D341Med (cell line): ENCODE measurements around the gene GFPT2.
A peak's percentile ranks its signal among the peaks of the same experiment; 100 is the strongest.

ENCODE experiments used
- DNase-seq: peaks from one replicate; pipeline ENCODE4 v3.0.0; 2012; ENCODE audit warnings: low spot score

Gene GFPT2

DNA sequence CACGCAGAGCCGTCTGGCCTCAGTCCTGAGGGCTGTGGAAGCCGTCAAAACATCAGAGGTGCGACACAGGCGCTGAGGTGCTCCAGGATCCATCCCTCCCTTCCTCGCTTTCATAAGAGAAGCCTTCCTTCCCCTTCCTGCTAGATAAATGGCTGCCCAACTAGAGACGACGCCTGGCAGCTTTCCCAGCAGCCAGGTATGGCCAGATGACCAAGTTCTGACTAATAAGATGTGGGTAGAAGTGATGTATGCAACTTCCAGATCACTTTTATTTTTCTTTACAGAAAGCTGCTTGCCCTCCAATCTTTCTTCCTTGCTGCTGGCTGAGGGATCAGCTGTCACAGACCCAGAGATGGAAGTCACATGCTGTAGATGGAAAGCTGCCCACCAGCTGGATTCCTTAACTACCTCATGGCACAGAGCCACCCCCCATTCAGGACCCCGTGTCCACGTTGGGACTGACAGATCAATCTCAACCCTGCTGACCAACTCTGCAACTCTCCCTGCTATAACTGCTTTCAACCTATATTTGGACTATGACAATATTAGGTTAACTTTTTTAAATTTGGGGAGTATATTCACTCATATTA is 70.0 kb downstream of the GFPT2 start:
- no peak for DNase-seq

DNA sequence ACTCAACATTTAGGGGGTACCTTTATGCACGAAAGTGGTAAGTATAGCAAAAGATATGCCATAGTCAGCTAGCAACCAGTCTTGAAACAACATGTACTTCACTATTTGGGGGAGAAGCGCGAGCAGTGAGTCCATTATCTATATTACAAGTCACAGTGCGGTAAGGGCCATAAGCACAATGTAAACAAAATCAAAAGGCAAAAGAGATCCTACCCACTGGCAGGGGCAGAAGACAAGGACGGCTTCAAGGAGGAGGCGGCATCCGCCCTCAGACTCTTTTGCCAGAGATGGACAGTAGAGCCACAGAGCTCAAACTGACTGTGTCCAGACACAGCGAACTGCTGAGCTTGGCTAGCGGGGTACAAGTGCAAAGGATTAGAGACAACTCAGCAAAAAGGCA is 70.9 kb downstream of the GFPT2 start:
- no peak for DNase-seq

DNA sequence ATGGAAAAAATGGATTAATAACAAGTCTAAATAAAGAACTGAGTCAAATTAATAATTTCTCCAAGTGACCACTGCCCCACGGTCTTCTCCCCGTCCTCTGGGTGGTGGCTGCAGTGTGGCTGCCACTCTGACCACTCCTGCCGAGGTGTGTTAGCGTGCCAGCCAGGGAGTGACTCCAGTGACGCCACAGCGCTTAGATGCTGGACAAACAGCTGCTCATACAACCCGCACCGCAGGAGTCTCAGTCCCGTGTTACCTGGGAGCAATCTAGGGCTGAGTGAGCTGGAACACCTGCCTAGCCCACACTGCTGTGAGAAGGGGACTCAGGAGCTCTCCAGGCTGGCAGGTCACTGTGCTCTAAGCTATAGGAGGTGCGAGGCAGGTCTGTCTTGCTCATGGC is 71.4 kb downstream of the GFPT2 start:
- DNase-seq: no peak

DNA sequence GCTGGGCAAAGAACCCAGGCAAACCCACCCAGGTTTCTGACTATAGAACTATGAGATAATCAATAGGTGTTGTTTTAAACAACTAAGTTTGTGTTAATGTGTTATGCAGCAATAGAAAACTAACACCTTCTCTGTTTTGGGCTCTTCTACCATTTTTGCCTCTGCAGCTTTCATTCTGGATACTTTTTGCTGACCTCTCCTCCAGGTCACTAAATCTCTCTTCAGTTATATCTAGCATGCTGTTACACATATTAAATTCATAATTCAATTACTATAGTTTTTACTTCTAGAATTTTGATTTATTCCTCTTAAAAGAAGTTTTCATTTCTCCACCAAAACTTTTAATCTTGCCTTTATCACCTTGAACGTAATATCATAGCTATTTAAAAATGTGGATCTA is 78.4 kb downstream of the GFPT2 start:
- no peak for DNase-seq

DNA sequence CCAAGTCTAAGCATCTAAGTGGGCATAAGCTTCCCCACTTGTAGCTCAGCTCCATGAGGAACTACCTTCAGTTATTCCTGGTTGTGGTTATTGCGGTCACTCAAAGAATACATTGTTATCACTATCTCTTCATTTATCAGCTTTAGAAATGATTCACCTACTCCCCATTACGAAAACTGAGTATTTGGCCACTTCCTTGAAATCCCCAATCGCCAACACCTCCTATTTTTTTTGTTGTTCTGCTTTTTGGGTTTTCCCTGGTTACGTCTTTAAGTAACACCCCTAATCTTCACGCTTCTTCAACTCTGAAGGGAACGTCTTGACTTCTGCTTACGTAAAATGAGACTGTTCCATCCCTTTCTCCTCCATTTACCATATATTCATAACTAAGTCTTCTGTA is 81.9 kb downstream of the GFPT2 start:
- no peak for DNase-seq

DNA sequence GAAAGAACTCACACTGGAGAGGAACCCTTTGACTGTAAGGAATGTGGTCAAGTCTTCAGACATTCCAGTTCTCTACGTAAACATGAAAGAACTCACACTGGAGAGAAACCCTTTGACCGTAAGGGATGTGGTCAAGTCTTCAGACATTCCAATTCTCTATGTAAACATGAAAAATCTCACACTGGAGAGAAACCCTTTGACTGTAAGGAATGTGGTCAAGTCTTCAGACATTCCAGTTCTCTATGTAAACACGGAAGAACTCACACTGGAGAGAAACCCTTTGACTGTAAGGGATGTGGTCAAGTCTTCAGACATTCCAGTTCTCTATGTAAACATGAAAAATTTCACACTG is 93.9 kb downstream of the GFPT2 start:
- DNase-seq: no peak

DNA sequence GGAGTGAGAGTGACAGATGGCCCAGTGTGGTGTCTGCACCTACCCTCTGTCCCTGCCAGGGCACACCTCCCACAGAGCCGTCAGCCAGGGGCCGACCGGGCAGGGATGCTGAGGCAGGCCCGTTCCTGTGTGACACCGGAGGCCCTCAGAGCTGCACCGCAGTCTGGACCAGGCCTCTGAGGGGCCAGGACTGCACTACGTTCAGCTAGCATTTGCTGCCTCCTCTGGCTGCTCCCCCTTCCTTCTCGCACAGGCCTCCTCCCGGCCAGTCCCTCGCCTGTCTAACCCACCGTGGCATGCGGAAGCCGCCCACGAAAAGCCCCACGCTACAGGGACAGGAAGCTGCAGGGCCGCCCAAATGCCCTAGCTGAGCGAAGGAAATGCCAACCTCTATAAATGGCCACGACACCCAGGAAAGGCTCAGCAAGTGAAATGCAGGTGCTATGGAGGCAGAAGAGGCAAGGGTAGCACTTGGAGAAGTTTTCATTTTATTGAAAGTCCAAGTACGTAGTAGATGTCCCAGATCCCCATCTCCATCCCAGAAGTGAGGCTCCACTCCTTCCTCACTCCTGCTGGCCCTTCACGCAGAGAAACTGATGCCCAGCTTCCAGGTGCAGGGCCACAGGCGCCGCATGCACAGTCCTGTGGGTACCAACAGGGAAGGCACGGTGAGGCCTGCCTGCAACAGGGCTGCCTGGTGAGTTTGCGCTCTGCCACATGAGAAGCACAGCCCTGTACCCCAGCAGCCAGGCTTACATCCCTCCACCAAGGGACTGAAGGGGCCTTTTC is 99.9 kb downstream of the GFPT2 start:
- DNase-seq: no peak

DNA sequence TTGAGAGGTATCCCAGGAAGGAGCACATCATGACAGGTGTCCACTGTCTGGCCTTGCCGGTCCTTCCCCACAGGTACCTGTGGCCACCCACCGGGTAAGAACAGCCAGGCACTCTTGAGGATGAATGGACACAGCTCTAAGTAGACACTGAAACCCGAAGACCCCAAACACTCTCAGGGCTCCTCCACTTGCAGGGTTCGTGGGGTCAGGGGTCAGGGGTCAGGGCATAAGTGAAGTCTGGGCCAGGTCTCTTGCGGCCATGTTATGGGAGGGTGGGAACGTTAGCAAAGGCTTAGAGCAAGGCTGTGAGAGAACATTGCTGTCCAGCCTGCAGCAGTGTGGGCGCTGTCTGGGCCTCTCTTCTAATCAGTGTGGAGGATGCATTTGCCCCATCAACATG is 101.2 kb downstream of the GFPT2 start:
- DNase-seq: no peak

DNA sequence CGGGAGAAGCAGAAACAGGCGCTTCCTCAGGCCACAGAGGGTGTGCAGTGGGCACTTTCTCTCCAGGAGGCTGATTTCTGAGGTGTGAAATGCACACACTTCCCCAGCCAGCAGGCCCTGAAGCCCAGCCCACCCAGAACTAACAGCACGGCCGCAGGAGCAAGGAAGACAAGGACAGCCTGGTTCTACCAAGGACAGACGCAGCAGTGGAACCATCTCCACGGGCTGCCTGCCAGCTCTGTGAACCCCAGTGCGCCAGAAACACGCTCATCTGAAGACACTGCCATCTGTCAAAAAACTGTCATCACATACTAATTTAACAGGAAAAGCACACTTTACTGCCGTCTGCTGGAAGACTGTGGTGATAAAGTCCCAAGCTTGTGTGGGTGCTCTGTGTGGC is 102.0 kb downstream of the GFPT2 start:
- peak; percentile 60 for DNase-seq
